COLO668 (cell line): ENCODE results near the gene MAMLD1.

ENCODE experiments used
- DNase-seq: peaks from one replicate; lab custom pipeline; 2025; ENCODE audit not compliant: unreplicated experiment; lab: John Stamatoyannopoulos, UW

MAMLD1 gene

DNA sequence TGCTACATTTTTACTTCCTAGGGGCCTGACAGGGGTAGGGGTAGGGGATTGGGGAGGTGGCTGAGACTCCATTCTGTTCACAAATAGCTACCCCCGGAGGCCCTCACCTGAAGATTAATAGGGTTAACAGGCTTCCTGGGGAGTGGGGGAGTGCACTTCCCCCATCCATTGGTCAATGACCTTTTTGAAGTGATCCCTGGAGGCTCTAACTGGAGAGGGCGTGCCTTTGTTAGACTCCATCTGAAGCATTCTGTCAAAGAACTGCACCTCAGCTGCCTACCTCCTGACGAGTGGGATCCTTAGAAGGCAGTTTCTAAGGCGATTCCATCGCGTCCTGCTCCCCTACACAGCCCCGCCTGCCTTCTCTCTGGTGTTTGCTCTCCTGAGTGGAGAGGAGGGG lies 195.3 kb downstream of the MAMLD1 start:
- DNase-seq: no peak
